GM18520 (cell line): Measurements from ENCODE around the gene CTBP1.

ENCODE experiments used
- ATAC-seq: cut with Tn5 transposase; IDR thresholded peaks from one replicate; pipeline ENCODE4 v1.9.1; 2021; ENCODE audit not compliant: unreplicated experiment

CTBP1 gene

GRCh38 chr4:1250921-1251772 lies 2.2 kb upstream of the CTBP1 start:
- no peak for ATAC-seq

- no peak for ATAC-seq
Measured at GRCh38 chr4:1250527-1250812, 1.5 kb upstream of the CTBP1 start.

GRCh38 chr4:1249731-1250526 lies 999 bp upstream of the CTBP1 start:
- ATAC-seq = peak; percentile 8

GRCh38 chr4:1249148-1249730 lies 309 bp upstream of the CTBP1 start:
- peak; percentile 45 for ATAC-seq

GRCh38 chr4:1247864-1248244 lies 1.1 kb downstream of the CTBP1 start:
- peak; percentile 11 for ATAC-seq

GRCh38 chr4:1246901-1247863 lies 1.7 kb downstream of the CTBP1 start:
- no peak for ATAC-seq

- ATAC-seq = no peak
Measured at GRCh38 chr4:1246111-1246881, 2.6 kb downstream of the CTBP1 start.

GRCh38 chr4:1245481-1246051 lies 3.4 kb downstream of the CTBP1 start:
- ATAC-seq = no peak

- no peak for ATAC-seq
Measured at GRCh38 chr4:1244978-1245471, 3.9 kb downstream of the CTBP1 start.

GRCh38 chr4:1244081-1244977 lies 4.6 kb downstream of the CTBP1 start:
- ATAC-seq = no peak

GRCh38 chr4:1243451-1244080 lies 5.4 kb downstream of the CTBP1 start:
- ATAC-seq = no peak

GRCh38 chr4:1242506-1243450 lies 6.2 kb downstream of the CTBP1 start:
- ATAC-seq = no peak

GRCh38 chr4:1241936-1242505 lies 6.9 kb downstream of the CTBP1 start:
- no peak for ATAC-seq

- no peak for ATAC-seq
Measured at GRCh38 chr4:1241466-1241935, 7.4 kb downstream of the CTBP1 start.

GRCh38 chr4:1240721-1241465 lies 8.0 kb downstream of the CTBP1 start:
- ATAC-seq = no peak

GRCh38 chr4:1239950-1240307 lies 9.0 kb downstream of the CTBP1 start:
- no peak for ATAC-seq
